Neural progenitor cell (in vitro differentiated cells): ENCODE measurements around the gene FAHD1.

Experiments used
- EZH2phosphoT487 ChIP-seq: fragments of 200-600 bp; sonication (generic); IDR thresholded peaks from 2 replicates; pipeline ENCODE4 v1.6.1; 2017; ENCODE audit warnings: antibody characterized with exemption
- TF ChIP-seq, protein P1 (sequence below): fragments of 200-600 bp; sonication (generic); IDR thresholded peaks from 2 replicates; pipeline ENCODE4 v1.5.1; 2017; ENCODE audit warnings: antibody characterized with exemption, mild to moderate bottlenecking

DNA sequence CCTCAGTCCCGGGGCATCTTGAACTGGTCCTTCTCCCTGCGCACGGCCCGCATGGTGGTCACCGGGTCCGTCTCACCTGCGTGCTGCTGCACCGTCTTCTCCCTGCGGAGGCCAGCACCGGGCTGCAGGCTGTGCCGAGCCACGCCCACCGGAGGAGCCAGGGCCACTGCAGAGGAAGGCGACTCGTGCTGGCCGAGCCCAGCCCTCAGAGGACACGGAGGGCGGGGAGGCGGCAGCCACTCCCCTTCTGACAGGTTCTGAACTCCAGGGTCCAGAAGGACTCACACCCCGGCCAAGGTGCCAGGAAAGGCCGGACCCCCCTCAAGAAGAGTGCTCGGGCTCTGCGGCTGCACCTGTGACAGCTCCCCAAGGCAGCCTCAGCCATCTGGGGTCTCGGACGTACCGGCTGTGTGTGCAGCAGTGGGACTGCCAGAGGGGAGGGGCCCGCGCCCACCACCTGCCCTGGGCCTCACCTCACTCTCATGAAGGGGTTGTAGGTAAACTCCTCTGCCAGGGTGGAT is 17.7 kb upstream of the FAHD1 start:
- TF ChIP-seq, protein P1, sequence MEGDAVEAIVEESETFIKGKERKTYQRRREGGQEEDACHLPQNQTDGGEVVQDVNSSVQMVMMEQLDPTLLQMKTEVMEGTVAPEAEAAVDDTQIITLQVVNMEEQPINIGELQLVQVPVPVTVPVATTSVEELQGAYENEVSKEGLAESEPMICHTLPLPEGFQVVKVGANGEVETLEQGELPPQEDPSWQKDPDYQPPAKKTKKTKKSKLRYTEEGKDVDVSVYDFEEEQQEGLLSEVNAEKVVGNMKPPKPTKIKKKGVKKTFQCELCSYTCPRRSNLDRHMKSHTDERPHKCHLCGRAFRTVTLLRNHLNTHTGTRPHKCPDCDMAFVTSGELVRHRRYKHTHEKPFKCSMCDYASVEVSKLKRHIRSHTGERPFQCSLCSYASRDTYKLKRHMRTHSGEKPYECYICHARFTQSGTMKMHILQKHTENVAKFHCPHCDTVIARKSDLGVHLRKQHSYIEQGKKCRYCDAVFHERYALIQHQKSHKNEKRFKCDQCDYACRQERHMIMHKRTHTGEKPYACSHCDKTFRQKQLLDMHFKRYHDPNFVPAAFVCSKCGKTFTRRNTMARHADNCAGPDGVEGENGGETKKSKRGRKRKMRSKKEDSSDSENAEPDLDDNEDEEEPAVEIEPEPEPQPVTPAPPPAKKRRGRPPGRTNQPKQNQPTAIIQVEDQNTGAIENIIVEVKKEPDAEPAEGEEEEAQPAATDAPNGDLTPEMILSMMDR: no peak
- TF ChIP-seq EZH2phosphoT487: no peak
